ENCODE results near the gene ANO1. TPM values are rescaled to one million over a fixed set of nuclear protein-coding genes. Genes with fewer than 3 reads are reported as not detected.

The ANO1 gene
- total RNA-seq, 1 donor from 2014 or later = 1.1 TPM

DNA sequence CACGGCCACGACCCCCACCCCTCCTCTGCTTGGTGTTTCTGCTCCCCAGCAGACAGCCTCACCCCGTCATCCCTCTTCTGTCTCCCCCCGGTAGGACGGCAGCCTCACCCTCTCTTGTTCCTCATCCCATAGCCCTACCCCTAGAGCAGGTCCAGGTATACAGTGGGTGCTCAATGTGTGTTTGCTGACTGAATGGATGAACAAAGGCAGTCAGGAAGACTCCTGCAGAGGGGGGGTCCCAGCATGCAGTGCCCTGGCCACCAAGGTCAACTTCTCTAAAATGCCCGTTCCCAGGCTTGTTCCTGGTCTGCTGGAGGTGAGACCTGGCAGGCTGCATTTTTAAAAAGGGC is 90.3 kb downstream of the ANO1 start:
- H3K27me3 ChIP-seq (ENCODE audit: control insufficient read depth, insufficient read depth, low read length) = peaks cover 17% of the 10 kb centered on the region
- no peak for DNase-seq (ENCODE audit: low read depth)
- H3K36me3 ChIP-seq (ENCODE audit: control insufficient read depth, insufficient read depth, low read length) = no peaks in the 10 kb centered on the region
- no peak overlapping the region for H3K4me3 ChIP-seq (ENCODE audit: low read depth, low read length)
- TF ChIP-seq CTCF (IDR thresholded peaks at IDR 0.05; ENCODE audit: insufficient read depth, low read length, poor library complexity, severe bottlenecking) = no peak

DNA sequence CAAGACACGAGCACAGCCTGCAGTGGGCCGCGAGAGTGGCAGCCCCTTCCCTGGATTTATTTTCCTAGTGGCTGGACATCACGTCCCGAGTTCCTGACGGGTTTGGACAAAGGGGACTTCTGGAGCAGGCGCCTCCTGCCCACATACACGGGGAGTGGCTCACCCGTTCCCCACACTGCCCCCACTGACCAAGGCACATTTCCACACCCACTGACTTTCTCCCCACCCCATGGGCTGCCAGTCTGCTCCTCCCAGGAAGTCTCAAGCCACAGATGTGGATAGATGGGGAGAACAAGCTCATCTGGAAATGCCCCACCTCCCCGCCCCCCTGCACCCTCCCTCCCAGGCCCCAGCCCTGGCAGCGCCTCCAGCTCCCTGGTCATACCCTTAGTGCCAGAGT is 91.0 kb downstream of the ANO1 start:
- Histone ChIP-seq H3K4me3 (ENCODE audit: low read depth, low read length) (no peak overlapping the region), H3K27me3 (ENCODE audit: control insufficient read depth, insufficient read depth, low read length) (peaks cover 17% of the 10 kb centered on the region), H3K36me3 (ENCODE audit: control insufficient read depth, insufficient read depth, low read length) (no peaks in the 10 kb centered on the region)
- TF ChIP-seq CTCF (IDR thresholded peaks at IDR 0.05; ENCODE audit: insufficient read depth, low read length, poor library complexity, severe bottlenecking) = no peak
- no peak for DNase-seq (ENCODE audit: low read depth)

DNA sequence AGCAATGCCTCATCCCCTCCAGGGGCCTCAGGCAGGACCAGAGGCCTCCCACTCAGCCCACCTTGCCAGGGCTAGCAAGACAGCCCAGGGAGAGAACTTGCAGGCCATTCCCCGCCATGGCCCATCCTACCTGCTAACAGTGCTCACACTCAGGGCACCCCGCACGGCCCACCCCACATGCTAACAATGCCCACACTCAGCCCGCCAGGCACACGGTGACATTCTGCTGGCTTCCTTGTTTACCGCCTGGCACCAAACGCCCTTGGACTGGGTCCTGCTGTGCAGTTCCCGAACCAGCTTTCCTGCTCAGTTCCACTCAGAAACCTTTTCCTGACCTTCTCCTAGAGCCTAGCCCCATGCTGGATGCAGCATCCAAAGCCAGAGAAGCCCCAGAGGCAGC is 91.5 kb downstream of the ANO1 start:
- H3K27me3 ChIP-seq (ENCODE audit: control insufficient read depth, insufficient read depth, low read length) = peaks cover 17% of the 10 kb centered on the region
- DNase-seq (ENCODE audit: low read depth) = no peak
- no peak for TF ChIP-seq CTCF (IDR thresholded peaks at IDR 0.05; ENCODE audit: insufficient read depth, low read length, poor library complexity, severe bottlenecking)
- H3K36me3 ChIP-seq (ENCODE audit: control insufficient read depth, insufficient read depth, low read length) = no peaks in the 10 kb centered on the region
- no peak overlapping the region for H3K4me3 ChIP-seq (ENCODE audit: low read depth, low read length)

GRCh38 chr11:70170596-70171210 is 92.6 kb downstream of the ANO1 start:
- Histone ChIP-seq H3K27me3 (ENCODE audit: control insufficient read depth, insufficient read depth, low read length) (peaks cover 17% of the 10 kb centered on the region), H3K36me3 (ENCODE audit: control insufficient read depth, insufficient read depth, low read length) (no peaks in the 10 kb centered on the region), H3K4me3 (ENCODE audit: low read depth, low read length) (no peak overlapping the region)
- TF ChIP-seq CTCF (IDR thresholded peaks at IDR 0.05; ENCODE audit: insufficient read depth, low read length, poor library complexity, severe bottlenecking) = no peak
- DNase-seq (ENCODE audit: low read depth) = no peak

DNA sequence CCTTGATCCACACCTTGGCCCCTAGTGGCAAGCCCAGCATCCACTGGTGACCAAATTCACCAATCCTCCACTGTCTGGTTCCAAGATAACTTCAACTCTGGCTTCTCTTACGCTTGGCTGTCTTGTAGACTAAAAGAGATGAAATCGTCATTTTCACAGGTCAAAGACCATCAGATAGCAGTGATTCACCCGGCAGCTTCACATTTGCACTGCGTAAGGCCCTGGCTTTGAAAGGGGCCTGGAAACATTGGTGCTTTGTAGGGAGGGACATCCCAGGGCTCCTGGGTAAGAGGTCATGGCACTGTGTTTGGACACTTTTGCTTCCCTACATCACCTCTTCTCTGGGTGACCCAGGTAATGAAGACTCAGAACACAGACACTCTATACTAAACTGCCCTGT is 94.9 kb downstream of the ANO1 start:
- no peak overlapping the region for H3K4me3 ChIP-seq (ENCODE audit: low read depth, low read length)
- peaks cover 8% of the 10 kb centered on the region for H3K27me3 ChIP-seq (ENCODE audit: control insufficient read depth, insufficient read depth, low read length)
- DNase-seq (ENCODE audit: low read depth) = no peak
- H3K36me3 ChIP-seq (ENCODE audit: control insufficient read depth, insufficient read depth, low read length) = no peaks in the 10 kb centered on the region
- no peak for TF ChIP-seq CTCF (IDR thresholded peaks at IDR 0.05; ENCODE audit: insufficient read depth, low read length, poor library complexity, severe bottlenecking)

DNA sequence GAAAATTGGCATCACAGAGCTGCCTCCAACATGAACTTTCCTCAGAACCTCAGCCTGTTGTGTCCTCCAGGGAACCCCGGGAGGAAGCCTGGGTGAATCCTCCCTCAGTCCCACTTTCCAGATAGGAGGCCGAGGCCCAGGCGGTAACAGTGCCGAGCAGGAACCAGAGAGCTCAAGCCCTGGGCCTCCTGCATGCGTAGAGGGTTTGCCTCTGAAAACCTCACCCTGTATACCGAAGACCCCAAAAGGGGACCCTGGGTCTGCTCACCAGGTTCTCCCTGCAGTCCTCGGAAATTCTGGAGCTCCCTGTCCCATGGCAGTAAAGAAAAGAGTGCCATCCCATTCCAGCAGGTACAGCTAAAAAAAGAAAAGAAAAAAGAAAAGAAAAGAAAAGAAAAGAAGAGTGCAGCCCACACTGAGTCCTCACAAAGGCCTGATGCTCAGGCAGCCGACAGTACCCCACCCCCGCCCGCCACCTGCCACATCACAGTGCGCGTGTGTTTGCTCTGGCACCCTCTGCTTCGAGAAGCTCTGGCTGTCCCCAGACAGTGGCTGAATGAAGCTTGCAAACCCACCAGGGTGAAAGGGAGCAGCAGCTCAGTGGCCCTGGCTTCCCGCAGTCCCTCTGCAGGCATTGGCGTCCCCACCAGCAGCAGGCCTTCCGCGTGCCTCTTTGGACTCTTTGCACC is 96.6 kb downstream of the ANO1 start:
- TF ChIP-seq CTCF (IDR thresholded peaks at IDR 0.05; ENCODE audit: insufficient read depth, low read length, poor library complexity, severe bottlenecking) = no peak
- no peaks in the 10 kb centered on the region for H3K36me3 ChIP-seq (ENCODE audit: control insufficient read depth, insufficient read depth, low read length)
- no peak for DNase-seq (ENCODE audit: low read depth)
- peaks cover 2% of the 10 kb centered on the region for H3K27me3 ChIP-seq (ENCODE audit: control insufficient read depth, insufficient read depth, low read length)
- no peak overlapping the region for H3K4me3 ChIP-seq (ENCODE audit: low read depth, low read length)
